Measurements from ENCODE around the gene PPME1. TPM values are rescaled to one million over a fixed set of nuclear protein-coding genes. Genes with fewer than 3 reads are reported as not detected.
"Not testable (repeated sequence)": the region's sequence is repeated elsewhere in the genome, so short reads cannot be mapped to it uniquely, and the experiment has no call there.

PPME1 gene
- polyA plus RNA-seq, 3 donors: 5.2 to 12.2 (median 8.9) TPM

GRCh38 chr11:74139151-74139918 is 31.8 kb upstream of the PPME1 start:
- Histone ChIP-seq H3K36me3 (replicated peaks in 1 of 2; ENCODE audit: control insufficient read depth in 1 of 2, insufficient read depth in 2 of 2, low read length in 2 of 2) (peaks cover 17 to 43% of the 10 kb centered on the region in 2 donors), H3K79me2 (ENCODE audit: insufficient read depth, low read length) (no peaks in the 10 kb centered on the region), H4K20me1 (ENCODE audit: insufficient read depth, low read length) (no peaks in the 10 kb centered on the region), H3K27me3 (ENCODE audit: control insufficient read depth in 2 of 2, insufficient read depth in 2 of 2, low read length in 2 of 2) (no peaks in the 10 kb centered on the region), H3K27ac (ENCODE audit: low read depth in 1 of 2, low read length in 2 of 2) (no peak overlapping the region), H3K9ac (ENCODE audit: insufficient read depth, low read length, poor library complexity, severe bottlenecking) (no peak overlapping the region), H2AFZ (ENCODE audit: insufficient read depth, low read depth, low read length, poor library complexity, severe bottlenecking) (no peak overlapping the region), H3K4me2 (replicated peaks; ENCODE audit: extremely low read depth, low read length, poor library complexity, severe bottlenecking) (no peak overlapping the region), H3K9me3 (replicated peaks in 1 of 2; ENCODE audit: control insufficient read depth in 1 of 2, insufficient read depth in 1 of 2, low read length in 2 of 2) (no peaks in the 10 kb centered on the region), H3K4me3 (replicated peaks in 1 of 3; ENCODE audit: low read depth in 2 of 3, low read length in 3 of 3) (no peak overlapping the region), H3K4me1 (ENCODE audit: control insufficient read depth in 1 of 2, insufficient read depth in 2 of 2, low read length in 2 of 2) (no peaks in the 10 kb centered on the region)
- intact Hi-C loops (cut with micrococcal nuclease): no loop called here
- Mint-ChIP-seq H3K27me3 (ENCODE audit: low read depth in 3 of 3) (no peaks in the 10 kb centered on the region), H3K9me3 (no peaks in the 10 kb centered on the region), H3K4me3 (no peak overlapping the region), H3K4me1 (no peaks in the 10 kb centered on the region), H3K36me3 (peaks cover 32 to 41% of the 10 kb centered on the region in 2 donors), H3K27ac (no peak overlapping the region)
- TF ChIP-seq CTCF (IDR thresholded peaks at IDR 0.05): no peak
- no CpG with 5 or more reads among the region's 6 CpGs for WGBS (ENCODE audit: insufficient coverage)
- DNase-seq: no peak

GRCh38 chr11:74139919-74140431 is 31.1 kb upstream of the PPME1 start:
- H4K20me1 ChIP-seq (ENCODE audit: insufficient read depth, low read length); DNase-seq; H3K4me1 Mint-ChIP-seq; H3K4me1 ChIP-seq (ENCODE audit: control insufficient read depth in 1 of 2, insufficient read depth in 2 of 2, low read length in 2 of 2); H3K4me3 Mint-ChIP-seq; H3K27me3 Mint-ChIP-seq (ENCODE audit: low read depth in 3 of 3); H3K9me3 ChIP-seq (replicated peaks in 1 of 2; ENCODE audit: control insufficient read depth in 1 of 2, insufficient read depth in 1 of 2, low read length in 2 of 2); H3K27me3 ChIP-seq (ENCODE audit: control insufficient read depth in 2 of 2, insufficient read depth in 2 of 2, low read length in 2 of 2); H3K27ac ChIP-seq (ENCODE audit: low read depth in 1 of 2, low read length in 2 of 2); H3K4me3 ChIP-seq (replicated peaks in 1 of 3; ENCODE audit: low read depth in 2 of 3, low read length in 3 of 3); H2AFZ ChIP-seq (ENCODE audit: insufficient read depth, low read depth, low read length, poor library complexity, severe bottlenecking); H3K27ac Mint-ChIP-seq; H3K9ac ChIP-seq (ENCODE audit: insufficient read depth, low read length, poor library complexity, severe bottlenecking); intact Hi-C loops (cut with micrococcal nuclease); H3K79me2 ChIP-seq (ENCODE audit: insufficient read depth, low read length); H3K9me3 Mint-ChIP-seq; H3K4me2 ChIP-seq (replicated peaks; ENCODE audit: extremely low read depth, low read length, poor library complexity, severe bottlenecking): not testable (repeated sequence)
- no CpG with 5 or more reads among the region's 1 CpG for WGBS (ENCODE audit: insufficient coverage)
- H3K36me3 ChIP-seq (replicated peaks in 1 of 2; ENCODE audit: control insufficient read depth in 1 of 2, insufficient read depth in 2 of 2, low read length in 2 of 2): peaks cover 17 to 39% of the 10 kb centered on the region in 2 donors
- H3K36me3 Mint-ChIP-seq: peaks cover 35 to 39% of the 10 kb centered on the region in 2 donors

All from CD14-positive monocyte (primary cell).